Ishikawa (cell line): ENCODE measurements around the gene TAGLN3.

Experiments
- CEBPB ChIP-seq: IDR thresholded peaks from 2 replicates; pipeline ENCODE4 v1.6.1; 2012
- CREB1 ChIP-seq: IDR thresholded peaks from 2 replicates; pipeline ENCODE4 v1.6.1; 2012; ENCODE audit warnings: low read depth
- EGR1 ChIP-seq: IDR thresholded peaks from 2 replicates; pipeline ENCODE4 v1.6.1; 2012
- EP300 ChIP-seq: IDR thresholded peaks from 2 replicates; pipeline ENCODE4 v1.6.1; 2012; ENCODE audit warnings: borderline replicate concordance
- MAX ChIP-seq: IDR thresholded peaks from 2 replicates; pipeline ENCODE4 v1.6.1; 2012
- NFIC ChIP-seq: IDR thresholded peaks from 2 replicates; pipeline ENCODE4 v1.6.1; 2012
- RAD21 ChIP-seq: IDR thresholded peaks from 2 replicates; pipeline ENCODE4 v1.6.1; 2012; ENCODE audit warnings: low read depth
- TAF1 ChIP-seq: IDR thresholded peaks from 2 replicates; pipeline ENCODE4 v1.6.1; 2012; ENCODE audit warnings: low read depth, mild to moderate bottlenecking
- TCF12 ChIP-seq: IDR thresholded peaks from 2 replicates; pipeline ENCODE4 v1.6.1; 2012; ENCODE audit warnings: low read depth
- YY1 ChIP-seq: IDR thresholded peaks from 2 replicates; pipeline ENCODE4 v1.6.1; 2012; ENCODE audit warnings: low read depth
- ZBTB7A ChIP-seq: IDR thresholded peaks from 2 replicates; pipeline ENCODE4 v1.6.1; 2012; ENCODE audit warnings: low read depth
- TF ChIP-seq, protein P1 (sequence below): IDR thresholded peaks from 2 replicates; pipeline ENCODE4 v1.6.1; 2012; ENCODE audit warnings: low read depth, mild to moderate bottlenecking

DNA sequence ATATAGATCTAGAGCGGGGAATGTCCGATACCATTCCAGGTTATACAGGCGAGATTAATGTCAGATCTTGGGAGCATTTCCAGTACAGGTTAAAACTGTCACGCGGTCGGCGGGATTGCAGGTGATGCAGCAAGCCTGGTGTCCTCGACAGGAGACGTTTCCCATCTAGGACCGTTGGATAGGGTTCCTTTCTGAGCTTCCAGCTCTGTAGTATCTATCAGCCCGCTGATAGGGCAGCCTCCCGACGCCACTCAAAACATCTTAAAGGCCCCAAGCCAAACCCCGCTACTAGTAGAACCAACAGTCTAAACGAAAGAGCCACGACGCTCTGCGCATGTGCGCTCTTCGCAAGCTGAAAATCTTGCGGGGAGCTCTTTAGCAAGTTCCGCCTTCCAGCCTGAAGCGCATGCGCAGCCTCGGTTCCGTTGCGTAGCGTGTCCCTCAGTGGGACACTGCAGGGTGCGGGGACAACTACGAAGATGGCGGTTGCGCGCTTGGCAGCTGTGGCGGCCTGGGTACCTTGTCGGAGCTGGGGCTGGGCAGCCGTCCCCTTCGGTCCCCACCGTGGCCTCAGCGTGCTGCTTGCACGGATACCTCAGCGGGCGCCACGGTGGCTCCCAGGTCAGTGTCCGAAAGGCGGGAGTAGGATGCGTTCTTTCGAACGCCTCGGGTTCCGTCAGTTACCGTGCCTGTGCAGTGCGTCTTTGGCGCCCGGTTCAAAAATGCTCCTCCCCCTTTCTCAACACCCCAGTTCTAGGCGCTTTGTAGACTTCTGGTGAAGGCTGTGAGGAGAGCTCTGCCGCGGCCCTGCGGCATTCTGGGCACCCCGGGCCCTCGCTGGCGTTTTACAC lies 19.9 kb upstream of the TAGLN3 start, which contains the start of gene ABHD10:
- TF ChIP-seq, protein P1, sequence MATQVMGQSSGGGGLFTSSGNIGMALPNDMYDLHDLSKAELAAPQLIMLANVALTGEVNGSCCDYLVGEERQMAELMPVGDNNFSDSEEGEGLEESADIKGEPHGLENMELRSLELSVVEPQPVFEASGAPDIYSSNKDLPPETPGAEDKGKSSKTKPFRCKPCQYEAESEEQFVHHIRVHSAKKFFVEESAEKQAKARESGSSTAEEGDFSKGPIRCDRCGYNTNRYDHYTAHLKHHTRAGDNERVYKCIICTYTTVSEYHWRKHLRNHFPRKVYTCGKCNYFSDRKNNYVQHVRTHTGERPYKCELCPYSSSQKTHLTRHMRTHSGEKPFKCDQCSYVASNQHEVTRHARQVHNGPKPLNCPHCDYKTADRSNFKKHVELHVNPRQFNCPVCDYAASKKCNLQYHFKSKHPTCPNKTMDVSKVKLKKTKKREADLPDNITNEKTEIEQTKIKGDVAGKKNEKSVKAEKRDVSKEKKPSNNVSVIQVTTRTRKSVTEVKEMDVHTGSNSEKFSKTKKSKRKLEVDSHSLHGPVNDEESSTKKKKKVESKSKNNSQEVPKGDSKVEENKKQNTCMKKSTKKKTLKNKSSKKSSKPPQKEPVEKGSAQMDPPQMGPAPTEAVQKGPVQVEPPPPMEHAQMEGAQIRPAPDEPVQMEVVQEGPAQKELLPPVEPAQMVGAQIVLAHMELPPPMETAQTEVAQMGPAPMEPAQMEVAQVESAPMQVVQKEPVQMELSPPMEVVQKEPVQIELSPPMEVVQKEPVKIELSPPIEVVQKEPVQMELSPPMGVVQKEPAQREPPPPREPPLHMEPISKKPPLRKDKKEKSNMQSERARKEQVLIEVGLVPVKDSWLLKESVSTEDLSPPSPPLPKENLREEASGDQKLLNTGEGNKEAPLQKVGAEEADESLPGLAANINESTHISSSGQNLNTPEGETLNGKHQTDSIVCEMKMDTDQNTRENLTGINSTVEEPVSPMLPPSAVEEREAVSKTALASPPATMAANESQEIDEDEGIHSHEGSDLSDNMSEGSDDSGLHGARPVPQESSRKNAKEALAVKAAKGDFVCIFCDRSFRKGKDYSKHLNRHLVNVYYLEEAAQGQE, result no peak
- TF ChIP-seq YY1 (peak; percentile 91), MAX (peak; percentile 92), NFIC (no peak), CEBPB (no peak), EGR1 (no peak), TCF12 (no peak), TAF1 (peak; percentile 89), EP300 (no peak), RAD21 (no peak), CREB1 (no peak), ZBTB7A (no peak)
